A549 (cell line): ENCODE measurements around the gene CCNB2. TPM values are rescaled to one million over a fixed set of nuclear protein-coding genes. Genes with fewer than 3 reads are reported as not detected.

ENCODE experiments used
- ATAC-seq, 2 experiments: fragments of 200-7000 bp in 1 of 2; fragments of >200 bp in 1 of 2; cut with Nextera tagmentation in 1 of 2; cut with Tn5 transposase in 1 of 2; 3 replicates each; pipeline versions ENCODE4 v1.8.0 to v1.9.1; 2018 to 2020; ENCODE audit warnings: mild to moderate bottlenecking in 1 of 2, moderate library complexity in 1 of 2
- CTCF ChIA-PET: fragments of 300-600 bp; sonication (Branson Sonifier 250); formaldehyde crosslinking; extraction: SDS; loops from one replicate; lab custom pipeline; 2021; ENCODE audit warnings: antibody characterized with exemption, inconsistent platforms; lab: Yijun Ruan, JAX
- POLR2A ChIA-PET: fragments of 350-600 bp; formaldehyde crosslinking; extraction: SDS; loops from one replicate; lab custom pipeline; 2021; ENCODE audit warnings: antibody characterized with exemption, inconsistent platforms; lab: Yijun Ruan, JAX
- DNase-seq, 2 experiments: peaks; one replicate each; pipeline versions ENCODE4 v3.0.0 to v3.0.0-alpha.2; 2011 to 2016; ENCODE audit warnings: low read depth in 1 of 2, low spot score in 1 of 2
- FAIRE-seq: peaks from 2 replicates; lab custom pipeline; 2011; peaks lifted over from hg19 to GRCh38; lab: Jason Lieb, UNC
- H3K27ac ChIP-seq, 2 experiments: fragments of >200 bp; sonication (Bioruptor Twin); formaldehyde crosslinking; 3 replicates each; pipeline ENCODE4 v1.5.1; 2016 to 2017
- H3K4me1 ChIP-seq: fragments of >200 bp; sonication (Bioruptor Twin); formaldehyde crosslinking; 3 replicates; pipeline ENCODE4 v1.6.1; 2016
- H3K4me2 ChIP-seq: fragments of >200 bp; sonication (Bioruptor Twin); formaldehyde crosslinking; 3 replicates; pipeline ENCODE4 v1.6.1; 2016
- H3K4me3 ChIP-seq: fragments of >200 bp; sonication (Bioruptor Twin); formaldehyde crosslinking; 3 replicates; pipeline ENCODE4 v1.5.1; 2016
- H3K9me3 ChIP-seq: fragments of >200 bp; sonication (Bioruptor Twin); formaldehyde crosslinking; 3 replicates; pipeline ENCODE4 v1.6.1; 2016
- CBX2 ChIP-seq: fragments of 200-600 bp; sonication (generic); IDR thresholded peaks from 2 replicates; pipeline ENCODE4 v1.6.1; 2016; ENCODE audit warnings: low read depth, mild to moderate bottlenecking, borderline replicate concordance
- CHD2 ChIP-seq: fragments of 150-350 bp; IDR thresholded peaks from 2 replicates; pipeline ENCODE4 v1.6.1; 2014; ENCODE audit warnings: low read length; ENCODE audit not compliant: partially characterized antibody
- CHD4 ChIP-seq: fragments of 200-600 bp; sonication (generic); IDR thresholded peaks from 2 replicates; pipeline ENCODE4 v1.6.1; 2016; ENCODE audit warnings: antibody characterized with exemption, mild to moderate bottlenecking, borderline replicate concordance
- EHF ChIP-seq: fragments of 250-450 bp; sonication (Bioruptor Pico); IDR thresholded peaks from 2 replicates; pipeline ENCODE4 v1.5.0; 2020; ENCODE audit warnings: mild to moderate bottlenecking
- ESRRA ChIP-seq: fragments of 150-350 bp; IDR thresholded peaks from 2 replicates; pipeline ENCODE4 v1.6.1; 2014; ENCODE audit warnings: mild to moderate bottlenecking, low read length, borderline replicate concordance
- FOSB ChIP-seq: fragments of 250-450 bp; sonication (Bioruptor Pico); IDR thresholded peaks from 2 replicates; pipeline ENCODE4 v1.5.0; 2020; ENCODE audit warnings: mild to moderate bottlenecking, moderate library complexity
- HDAC2 ChIP-seq: fragments of 200-600 bp; sonication (generic); IDR thresholded peaks from 2 replicates; pipeline ENCODE4 v1.6.1; 2016
- NFE2L2 ChIP-seq: fragments of 150-350 bp; conservative IDR thresholded peaks from 2 replicates; pipeline ENCODE4 v1.6.1; 2014; ENCODE audit warnings: low read length
- POLR2AphosphoS2 ChIP-seq: conservative IDR thresholded peaks from 2 replicates; pipeline ENCODE4 v1.6.1; 2012; ENCODE audit warnings: low read length, improper control_type of control experiment, inconsistent platforms
- RFX5 ChIP-seq: fragments of 450-650 bp; IDR thresholded peaks from 2 replicates; pipeline ENCODE4 v1.7.1; 2014; ENCODE audit warnings: antibody characterized with exemption, mild to moderate bottlenecking, moderate library complexity
- TFCP2L1 ChIP-seq: fragments of 250-450 bp; sonication (Bioruptor Pico); IDR thresholded peaks from 2 replicates; pipeline ENCODE4 v1.5.0; 2021; ENCODE audit warnings: mild to moderate bottlenecking
- TP53 ChIP-seq: fragments of 250-450 bp; sonication (Bioruptor Pico); IDR thresholded peaks from 2 replicates; pipeline ENCODE4 v1.5.0; 2021; ENCODE audit warnings: mild to moderate bottlenecking, moderate library complexity
- ZNF302 ChIP-seq: fragments of 250-450 bp; sonication (Bioruptor Pico); IDR thresholded peaks from 2 replicates; pipeline ENCODE4 v1.9.0; 2021; ENCODE audit warnings: inconsistent platforms, mild to moderate bottlenecking, moderate library complexity
- ZSCAN20 ChIP-seq: fragments of 250-450 bp; sonication (Bioruptor Pico); IDR thresholded peaks from 2 replicates; pipeline ENCODE4 v1.8.0; 2022; ENCODE audit warnings: mild to moderate bottlenecking, moderate library complexity
- WGBS: methylation state at CpG from one replicate; pipeline ENCODE4 v1.1.6; 2017; ENCODE audit errors: missing lambda C conversion rate; 5-methylcytosine and 5-hydroxymethylcytosine counted together
- polyA plus RNA-seq, 4 experiments: library from polyadenylated mRNA; depleted of rRNA in 3 of 4; stranded (reverse); fragments of >200 nt; fragmentation: RNase III in 1 of 4; extraction: RNeasy Plus Mini Kit Qiagen cat#74134 plus additional on column Dnase treatment in 1 of 4; gene quantifications; 2 replicates in 3 of 4; 3 replicates in 1 of 4; pipeline ENCODE4 v1.2.3, GENCODE V29; 2011 to 2017
- TF ChIP-seq, protein P1 (sequence below): IDR thresholded peaks from 2 replicates; pipeline ENCODE4 v1.6.1; 2012
- TF ChIP-seq, protein P2 (sequence below): fragments of 250-450 bp; sonication (Bioruptor Pico); IDR thresholded peaks from 2 replicates; pipeline ENCODE4 v1.5.0; 2021; ENCODE audit warnings: mild to moderate bottlenecking, moderate library complexity, borderline replicate concordance

The CCNB2 gene
- polyA plus RNA-seq, 2 of the 4 experiments (the other 2 are of a cell fraction): 91.1 to 144 TPM

- no peaks in the 10 kb centered on the region for H3K9me3 ChIP-seq
- H3K27ac ChIP-seq: no peak overlapping the region
- no peak for FAIRE-seq
- H3K4me3 ChIP-seq: no peak overlapping the region
- ChIA-PET POLR2A (no interaction called here), CTCF (interaction anchor here (0.7 to 0.8 kb wide), 2 partner anchors 14 to 354 kb away, joined by 3 read pairs; no protein-coding TSS in a partner anchor)
- ATAC-seq: no peak
- DNase-seq: no peak
- TF ChIP-seq FOSB (no peak), ESRRA (no peak), EHF (CRISPR knock-in tag) (no peak), POLR2AphosphoS2 (no peak), CBX2 (no peak), CHD2 (no peak)
- TF ChIP-seq, all 56 proteins: peak for 0
- 91% methylated on average over 5 of the region's 5 CpGs for WGBS
- Histone ChIP-seq H3K4me1 (peaks cover 16% of the 10 kb centered on the region; the same call in 1 of the 3 replicates), H3K4me2 (no peak overlapping the region)
Observed at GRCh38 chr15:59147666-59148065, 42.7 kb downstream of the CCNB2 start.

- ChIA-PET POLR2A (no interaction called here), CTCF (interaction anchor here (0.8 to 1.2 kb wide), 3 partner anchors 10 to 353 kb away, joined by 3 read pairs; no protein-coding TSS in a partner anchor)
- no peak for TF ChIP-seq CHD4
- no peak for TF ChIP-seq FOSB
- TF ChIP-seq NFE2L2: 0 out of 2 replicates have a peak, but pooled peaks have one; percentile 4
- no peak for TF ChIP-seq ZNF302 (CRISPR knock-in tag)
- Histone ChIP-seq H3K27ac (0 out of 6 replicates have a peak overlapping the region, but pooled peaks of 1 of the 2 experiments have one; percentile 1), H3K4me3 (no peak overlapping the region), H3K4me1 (peaks cover 16% of the 10 kb centered on the region; the same call in 1 of the 3 replicates), H3K9me3 (no peaks in the 10 kb centered on the region), H3K4me2 (no peak overlapping the region)
- DNase-seq: no peak
- no peak for ATAC-seq
- 84% methylated on average over 2 of the region's 2 CpGs for WGBS
- no peak for FAIRE-seq
Observed at GRCh38 chr15:59148153-59148833, 43.3 kb downstream of the CCNB2 start.

DNA sequence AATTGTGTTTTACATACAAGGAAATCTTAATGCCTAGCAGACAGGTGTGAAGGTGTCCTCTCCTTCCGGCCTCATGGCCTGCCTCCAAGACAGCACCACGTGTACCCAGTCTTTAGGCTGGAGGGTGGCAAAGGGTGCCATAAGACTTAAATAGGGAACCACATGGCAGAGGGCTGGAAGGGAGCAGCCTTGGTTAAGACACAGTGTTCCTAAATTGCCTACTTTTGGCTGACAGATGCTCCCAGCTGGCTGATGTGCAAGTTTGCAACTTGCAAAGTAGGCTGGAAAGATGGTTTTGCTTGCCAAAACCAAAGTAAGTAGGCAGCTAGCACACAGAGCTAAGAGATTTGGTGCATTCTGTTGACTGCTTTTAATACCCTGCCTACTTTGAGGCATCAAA lies 45.2 kb downstream of the CCNB2 start:
- Histone ChIP-seq H3K4me1 (peaks cover 16% of the 10 kb centered on the region; the same call in 1 of the 3 replicates), H3K9me3 (no peaks in the 10 kb centered on the region), H3K27ac (no peak overlapping the region), H3K4me2 (no peak overlapping the region), H3K4me3 (no peak overlapping the region)
- ATAC-seq (no peak), DNase-seq (no peak), FAIRE-seq (no peak)
- ChIA-PET POLR2A (no interaction called here), CTCF (interaction anchor here (0.6 to 1.9 kb wide), 5 partner anchors 11 to 352 kb away, joined by 3 to 7 read pairs (median 3); no protein-coding TSS in a partner anchor)
- TF ChIP-seq, protein P1, sequence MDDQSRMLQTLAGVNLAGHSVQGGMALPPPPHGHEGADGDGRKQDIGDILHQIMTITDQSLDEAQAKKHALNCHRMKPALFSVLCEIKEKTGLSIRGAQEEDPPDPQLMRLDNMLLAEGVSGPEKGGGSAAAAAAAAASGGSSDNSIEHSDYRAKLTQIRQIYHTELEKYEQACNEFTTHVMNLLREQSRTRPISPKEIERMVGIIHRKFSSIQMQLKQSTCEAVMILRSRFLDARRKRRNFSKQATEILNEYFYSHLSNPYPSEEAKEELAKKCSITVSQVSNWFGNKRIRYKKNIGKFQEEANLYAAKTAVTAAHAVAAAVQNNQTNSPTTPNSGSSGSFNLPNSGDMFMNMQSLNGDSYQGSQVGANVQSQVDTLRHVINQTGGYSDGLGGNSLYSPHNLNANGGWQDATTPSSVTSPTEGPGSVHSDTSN: no peak
- TF ChIP-seq NFE2L2: no peak
- no peak for TF ChIP-seq HDAC2
- TF ChIP-seq, protein P2, sequence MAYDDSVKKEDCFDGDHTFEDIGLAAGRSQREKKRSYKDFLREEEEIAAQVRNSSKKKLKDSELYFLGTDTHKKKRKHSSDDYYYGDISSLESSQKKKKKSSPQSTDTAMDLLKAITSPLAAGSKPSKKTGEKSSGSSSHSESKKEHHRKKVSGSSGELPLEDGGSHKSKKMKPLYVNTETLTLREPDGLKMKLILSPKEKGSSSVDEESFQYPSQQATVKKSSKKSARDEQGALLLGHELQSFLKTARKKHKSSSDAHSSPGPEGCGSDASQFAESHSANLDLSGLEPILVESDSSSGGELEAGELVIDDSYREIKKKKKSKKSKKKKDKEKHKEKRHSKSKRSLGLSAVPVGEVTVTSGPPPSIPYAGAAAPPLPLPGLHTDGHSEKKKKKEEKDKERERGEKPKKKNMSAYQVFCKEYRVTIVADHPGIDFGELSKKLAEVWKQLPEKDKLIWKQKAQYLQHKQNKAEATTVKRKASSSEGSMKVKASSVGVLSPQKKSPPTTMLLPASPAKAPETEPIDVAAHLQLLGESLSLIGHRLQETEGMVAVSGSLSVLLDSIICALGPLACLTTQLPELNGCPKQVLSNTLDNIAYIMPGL (CRISPR knock-in tag): no peak
- no peak for TF ChIP-seq ZSCAN20 (CRISPR knock-in tag)
- no peak for TF ChIP-seq RFX5
- 85% methylated on average over 2 of the region's 2 CpGs for WGBS

GRCh38 chr15:59152694-59153450 lies 47.9 kb downstream of the CCNB2 start:
- H3K27ac ChIP-seq: no peak overlapping the region
- no peak for DNase-seq
- H3K4me1 ChIP-seq: peaks cover 13% of the 10 kb centered on the region; the same call in 1 of the 3 replicates
- TF ChIP-seq TFCP2L1 (CRISPR knock-in tag) (0 out of 2 replicates have a peak, but pooled peaks have one; percentile 63), TP53 (CRISPR knock-in tag) (no peak)
- TF ChIP-seq, all 56 proteins: peak for 1
- Histone ChIP-seq H3K4me3 (no peak overlapping the region), H3K9me3 (no peaks in the 10 kb centered on the region), H3K4me2 (no peak overlapping the region)
- ATAC-seq (no peak), FAIRE-seq (no peak)
- WGBS: 93% methylated on average over 6 of the region's 6 CpGs
- ChIA-PET CTCF (interaction anchor here (0.7 to 2.2 kb wide), 9 partner anchors 10 to 376 kb away, joined by 3 to 8 read pairs (median 4); no protein-coding TSS in a partner anchor), POLR2A (no interaction called here)
